GM18505 (cell line): ENCODE measurements around the gene CERS5.

Experiments used
- ATAC-seq: cut with Tn5 transposase; IDR thresholded peaks from one replicate; pipeline ENCODE4 v1.9.1; 2021; ENCODE audit not compliant: unreplicated experiment
- POLR2A ChIP-seq: IDR thresholded peaks from 4 replicates; pipeline ENCODE4 v1.6.1; 2011; ENCODE audit warnings: borderline replicate concordance; ENCODE audit not compliant: insufficient read depth, insufficient read length; ENCODE audit errors: extremely low read depth

Gene CERS5, protein sequence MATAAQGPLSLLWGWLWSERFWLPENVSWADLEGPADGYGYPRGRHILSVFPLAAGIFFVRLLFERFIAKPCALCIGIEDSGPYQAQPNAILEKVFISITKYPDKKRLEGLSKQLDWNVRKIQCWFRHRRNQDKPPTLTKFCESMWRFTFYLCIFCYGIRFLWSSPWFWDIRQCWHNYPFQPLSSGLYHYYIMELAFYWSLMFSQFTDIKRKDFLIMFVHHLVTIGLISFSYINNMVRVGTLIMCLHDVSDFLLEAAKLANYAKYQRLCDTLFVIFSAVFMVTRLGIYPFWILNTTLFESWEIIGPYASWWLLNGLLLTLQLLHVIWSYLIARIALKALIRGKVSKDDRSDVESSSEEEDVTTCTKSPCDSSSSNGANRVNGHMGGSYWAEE

DNA sequence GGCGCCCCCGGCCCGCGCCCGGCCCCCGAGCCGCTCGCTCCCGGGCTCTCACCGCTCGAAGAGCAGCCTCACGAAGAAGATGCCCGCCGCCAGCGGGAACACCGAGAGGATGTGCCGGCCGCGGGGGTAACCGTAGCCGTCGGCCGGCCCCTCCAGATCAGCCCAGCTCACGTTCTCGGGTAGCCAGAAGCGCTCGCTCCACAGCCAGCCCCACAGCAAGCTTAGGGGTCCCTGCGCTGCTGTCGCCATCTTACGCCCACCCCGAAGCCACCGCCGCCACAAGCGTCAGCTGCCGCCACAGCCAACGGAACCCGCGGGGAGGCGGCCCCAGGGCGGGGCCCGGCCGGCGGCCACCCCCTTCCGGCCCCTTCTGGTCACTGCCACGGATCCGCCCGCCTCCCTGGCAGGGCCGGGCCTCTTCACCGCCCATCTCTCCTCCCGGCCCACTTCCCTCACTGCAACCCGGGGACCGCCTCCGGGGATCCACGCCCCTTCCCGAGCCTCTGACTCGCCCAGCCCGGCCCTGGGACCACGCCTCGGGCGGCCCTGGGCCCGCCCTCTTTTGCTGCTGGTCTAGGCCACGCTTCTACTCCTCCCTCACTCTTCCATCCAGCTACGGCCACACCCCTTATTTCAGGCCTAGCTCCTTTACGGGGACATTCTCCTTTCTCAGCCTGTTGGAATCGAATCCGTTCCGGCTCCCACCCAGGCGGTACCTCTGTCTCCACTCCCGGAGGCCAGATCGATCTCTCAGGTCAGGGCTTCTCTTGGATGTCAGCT is at the start of gene CERS5:
TSS of gene CERS5 (minus strand) at position 321 of the 780 bp plus-strand sequence. CDS start at position 249, 72 bp downstream.
- TF ChIP-seq POLR2A: peak; percentile 80
- peak; percentile 95 for ATAC-seq

DNA sequence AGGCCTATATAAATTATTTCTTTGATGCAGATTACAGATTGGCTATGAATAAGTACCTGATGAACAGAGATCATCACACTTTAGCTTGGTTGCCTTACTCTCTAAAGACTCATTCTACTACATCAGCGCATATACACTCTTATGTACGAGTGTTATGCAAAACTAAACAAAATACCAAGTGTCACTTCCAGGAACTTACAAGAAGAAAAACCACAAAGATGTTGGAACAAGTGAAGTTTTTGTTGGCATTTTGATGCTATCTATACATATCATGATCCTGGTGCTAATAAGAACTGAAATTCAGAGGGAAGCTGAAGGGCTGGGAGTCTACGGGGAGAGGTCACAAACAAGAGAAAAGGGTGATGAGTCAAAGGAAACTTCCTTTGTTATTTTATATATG is 47.9 kb upstream of the CERS5 start:
- TF ChIP-seq POLR2A: no peak
- ATAC-seq: no peak

DNA sequence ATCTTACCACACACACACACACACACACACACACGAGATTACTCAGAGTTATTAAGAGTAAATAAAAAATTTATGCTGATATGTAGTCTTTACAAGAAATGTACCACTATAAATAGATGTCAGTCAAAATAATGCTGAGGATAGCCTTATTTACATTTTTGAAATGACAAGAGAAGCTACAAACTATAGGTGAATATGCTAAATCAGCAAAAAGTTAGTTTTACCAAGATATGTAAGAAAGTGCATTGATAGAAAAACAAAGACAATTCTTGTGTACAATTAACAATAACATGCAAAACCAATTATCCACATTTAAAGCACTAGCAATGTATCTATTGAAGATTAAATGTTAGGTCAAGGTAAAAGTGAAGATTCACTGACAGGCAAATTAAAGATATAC is 46.8 kb upstream of the CERS5 start:
- no peak for ATAC-seq
- no peak for TF ChIP-seq POLR2A

DNA sequence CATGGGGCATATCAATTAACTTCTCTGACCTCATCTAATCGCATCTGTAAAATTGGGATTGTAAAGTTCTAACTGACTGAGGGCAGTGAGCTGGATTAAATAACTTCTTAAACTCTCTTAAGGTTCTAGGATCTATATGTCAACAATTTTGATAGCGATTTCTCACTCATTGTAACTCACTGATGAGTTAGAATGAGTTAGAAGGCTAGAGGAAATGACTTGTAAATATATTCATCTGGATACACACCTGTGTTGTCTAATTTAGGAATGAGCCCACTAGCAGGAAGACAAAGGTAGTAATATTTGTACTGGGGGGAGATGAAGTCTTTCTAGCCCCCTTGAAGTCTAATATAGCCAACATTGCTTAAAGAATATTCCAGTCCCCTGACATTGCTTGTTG is 46.3 kb upstream of the CERS5 start:
- ATAC-seq: no peak
- TF ChIP-seq POLR2A: no peak

DNA sequence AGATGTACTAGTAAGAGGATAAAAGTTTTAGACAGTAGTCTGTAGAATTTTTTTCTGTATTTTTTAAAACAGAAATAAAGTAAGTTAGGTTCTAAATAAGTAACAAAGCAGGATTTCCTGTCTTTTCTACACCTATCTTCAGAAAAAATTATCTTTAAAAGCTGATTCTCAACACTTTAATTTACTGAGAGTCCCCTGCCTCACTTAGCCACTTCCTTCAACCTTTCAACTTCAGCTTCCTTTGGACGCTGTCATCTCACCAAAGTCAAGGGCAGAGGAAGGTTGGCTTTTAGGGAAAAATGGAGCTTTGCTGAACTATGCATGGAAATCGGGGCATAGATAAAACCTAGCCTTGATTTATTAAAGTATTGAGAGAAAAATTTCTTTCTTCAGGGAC is 44.9 kb upstream of the CERS5 start:
- TF ChIP-seq POLR2A: no peak
- ATAC-seq: no peak

DNA sequence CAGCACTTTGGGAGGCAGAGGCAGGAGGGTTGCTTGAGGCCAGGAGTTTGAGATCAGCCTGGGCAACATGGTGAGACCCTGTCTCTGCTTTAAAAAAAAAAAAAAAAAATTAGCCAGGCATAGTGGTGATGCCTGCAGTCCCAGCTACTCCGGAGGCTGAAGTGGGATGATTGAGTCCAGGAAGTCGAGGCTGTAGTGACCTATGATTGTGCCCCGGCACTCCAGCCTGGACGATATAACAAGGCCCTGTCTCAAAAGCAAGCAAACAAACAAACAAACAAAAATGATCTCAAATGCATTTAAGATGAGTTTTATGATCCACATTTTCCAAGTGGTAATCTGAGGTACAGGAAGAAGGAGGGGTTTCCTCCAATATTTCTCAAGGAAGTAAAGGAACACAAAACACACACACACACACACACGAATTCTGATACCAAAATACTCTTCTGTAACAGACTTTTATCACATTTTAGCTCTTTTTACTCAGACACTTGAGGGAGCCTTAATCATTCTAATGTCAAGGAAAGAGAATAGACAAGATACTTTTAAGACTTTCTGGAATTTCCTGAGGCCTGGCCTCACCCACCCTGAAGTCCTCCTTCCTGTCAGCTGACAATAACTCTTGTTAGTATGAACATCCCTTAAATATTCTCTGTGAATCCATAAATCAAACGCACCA is 44.4 kb upstream of the CERS5 start:
- no peak for ATAC-seq
- TF ChIP-seq POLR2A: no peak

DNA sequence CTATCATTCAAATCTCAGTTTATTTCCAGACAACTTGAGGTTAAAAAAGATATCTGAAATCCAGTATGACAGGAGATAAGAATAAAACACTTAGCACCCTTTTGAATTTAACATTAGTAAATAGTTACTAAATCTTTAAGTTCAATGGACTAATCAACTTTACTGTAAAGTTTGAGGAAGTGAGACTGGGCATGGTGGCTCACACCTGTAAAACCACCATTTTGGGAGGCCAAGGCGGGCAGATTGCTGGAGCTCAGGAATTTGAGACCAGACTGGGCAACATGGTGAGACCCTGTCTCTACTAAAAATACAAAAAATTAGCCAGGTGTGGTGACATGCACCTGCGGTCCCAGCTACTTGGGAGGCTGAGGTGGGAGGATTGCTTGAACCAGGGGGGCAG is 40.3 kb upstream of the CERS5 start:
- TF ChIP-seq POLR2A: no peak
- ATAC-seq: no peak

DNA sequence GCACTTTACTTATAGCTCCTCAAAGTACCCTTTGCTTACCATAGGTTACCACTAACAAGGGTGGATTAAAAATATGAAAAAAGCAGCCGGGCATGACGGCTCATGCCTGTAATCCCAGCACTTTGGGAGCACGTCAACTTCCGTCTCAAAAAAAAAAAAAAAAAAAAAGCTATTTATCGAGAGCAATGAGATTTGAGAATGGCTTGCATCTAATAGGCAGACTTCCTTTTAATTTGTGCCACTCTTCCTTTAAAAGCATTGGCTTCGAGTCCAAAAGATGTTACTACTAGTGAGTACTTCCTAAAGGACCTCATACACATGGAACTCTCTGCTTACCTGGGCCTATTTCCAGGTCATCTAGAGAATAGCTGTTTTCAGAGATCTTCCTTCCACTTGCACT is 38.5 kb upstream of the CERS5 start:
- TF ChIP-seq POLR2A: no peak

DNA sequence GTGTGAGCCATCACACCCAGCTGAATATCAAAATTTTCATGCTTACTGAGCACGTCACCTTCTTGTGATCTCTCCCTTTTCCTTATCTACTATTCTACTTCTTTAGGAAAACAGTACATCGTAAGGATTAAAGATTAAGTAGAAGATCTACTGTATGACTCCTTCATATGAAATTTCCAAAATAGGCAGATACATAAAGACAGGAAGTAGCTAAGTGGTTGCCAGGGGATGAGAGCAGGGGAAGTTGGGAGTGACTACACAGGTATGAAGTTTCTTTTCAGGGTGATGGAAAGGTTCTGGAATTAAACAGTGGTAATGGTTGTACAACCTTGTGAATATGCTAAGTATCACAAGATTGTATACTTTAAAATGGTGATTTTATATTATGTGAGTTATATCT is 36.5 kb upstream of the CERS5 start:
- no peak for TF ChIP-seq POLR2A
- ATAC-seq: no peak

More for the DNA sequence above, 38.5 kb upstream of the CERS5 start:
- no peak for ATAC-seq

DNA sequence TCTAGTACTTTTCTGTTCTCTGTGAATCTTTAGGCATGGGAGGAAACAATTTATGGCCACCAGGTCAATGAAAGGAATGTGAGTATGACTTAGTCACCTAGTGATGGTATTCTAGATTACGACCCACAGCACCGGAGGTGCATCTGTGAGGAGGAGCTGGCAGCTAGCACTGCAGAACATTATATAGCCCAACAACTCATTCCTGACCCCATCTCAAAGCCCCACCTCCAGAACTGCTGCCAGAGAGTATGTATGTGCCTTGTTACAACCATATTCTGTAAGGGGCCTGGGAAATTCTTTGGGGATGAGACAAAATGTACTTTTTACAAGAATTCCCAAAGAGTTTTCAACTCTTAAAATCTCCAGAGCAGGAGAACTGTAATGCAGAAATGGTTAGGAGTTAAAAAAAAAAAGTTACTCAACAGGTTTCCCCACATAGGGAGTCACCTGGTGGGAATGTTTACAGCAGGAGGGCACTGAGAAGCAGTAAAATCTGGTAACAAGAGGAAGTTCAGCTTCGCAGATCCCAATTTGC is 34.9 kb upstream of the CERS5 start:
- ATAC-seq: no peak
- TF ChIP-seq POLR2A: no peak

DNA sequence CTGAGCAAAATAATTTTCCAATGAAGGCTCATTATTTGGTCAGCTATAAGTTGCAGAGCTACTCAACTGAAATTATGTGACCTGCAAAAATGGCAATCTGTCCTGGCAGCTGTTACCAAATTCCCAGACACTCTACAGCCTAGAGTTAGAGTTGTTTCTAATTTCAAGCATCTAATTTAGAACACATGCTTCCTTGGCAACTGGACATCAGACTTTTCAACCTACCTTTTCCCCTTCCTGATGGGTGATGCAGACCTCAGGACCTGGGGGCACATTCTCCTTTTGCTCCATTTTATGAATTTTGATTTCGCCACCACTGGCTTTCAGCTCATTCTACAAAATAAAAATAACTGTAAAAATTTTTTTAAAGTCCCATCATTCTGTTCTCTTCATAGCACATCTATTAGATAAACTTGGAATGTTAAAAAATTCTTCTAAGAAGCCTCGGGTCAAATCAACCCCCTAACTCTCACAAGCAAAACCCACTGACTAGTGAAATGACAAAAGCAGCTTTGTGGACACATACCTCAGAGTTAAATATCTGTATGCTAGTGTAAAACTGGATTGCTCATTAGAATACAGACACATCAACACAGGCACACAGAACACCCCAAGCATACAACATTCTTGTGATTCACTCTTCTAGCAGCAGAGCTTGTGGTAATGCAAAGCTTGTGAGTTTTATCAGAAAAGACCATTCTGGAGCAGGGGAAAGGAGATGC is 33.5 kb upstream of the CERS5 start:
- TF ChIP-seq POLR2A: no peak
- no peak for ATAC-seq

DNA sequence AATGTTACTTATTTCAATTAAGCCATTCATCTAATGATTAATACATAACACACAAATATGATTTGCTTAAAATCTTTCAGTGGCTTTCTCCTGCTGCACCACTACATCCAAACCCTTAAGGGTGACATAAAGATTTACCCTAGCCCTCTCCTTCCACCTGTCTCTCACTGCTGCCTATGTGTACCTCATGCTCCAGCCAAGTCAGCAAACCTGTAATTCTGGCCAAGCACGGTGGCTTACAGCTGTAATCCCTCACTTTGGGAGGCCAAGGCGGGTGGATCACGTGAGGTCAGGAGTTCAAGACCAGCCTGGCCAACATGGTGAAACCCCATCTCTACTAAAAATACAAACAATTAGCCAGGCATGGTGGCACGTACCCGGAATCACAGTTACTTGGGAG is 31.7 kb upstream of the CERS5 start:
- no peak for TF ChIP-seq POLR2A
- no peak for ATAC-seq

DNA sequence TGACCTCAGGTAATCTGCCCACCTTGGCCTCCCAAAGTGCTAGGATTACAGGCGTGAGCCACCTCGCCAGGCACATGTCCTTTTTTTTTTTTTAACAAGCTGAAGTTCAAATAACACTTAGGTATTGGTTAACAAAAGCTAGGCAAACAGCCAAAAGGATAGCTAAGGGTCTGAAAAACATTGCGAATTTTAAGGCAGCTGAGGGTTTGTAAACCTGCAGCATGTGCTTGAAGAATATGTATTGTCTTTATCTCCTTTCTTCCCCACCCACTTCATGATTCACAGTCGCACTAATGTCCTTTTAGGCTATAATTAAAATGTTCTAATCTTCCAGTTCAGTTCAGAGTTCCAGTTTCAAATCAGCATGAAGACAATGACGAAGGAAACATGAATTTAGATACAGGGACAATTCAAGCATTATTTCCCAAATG is 30.1 kb upstream of the CERS5 start:
- no peak for TF ChIP-seq POLR2A
- no peak for ATAC-seq

DNA sequence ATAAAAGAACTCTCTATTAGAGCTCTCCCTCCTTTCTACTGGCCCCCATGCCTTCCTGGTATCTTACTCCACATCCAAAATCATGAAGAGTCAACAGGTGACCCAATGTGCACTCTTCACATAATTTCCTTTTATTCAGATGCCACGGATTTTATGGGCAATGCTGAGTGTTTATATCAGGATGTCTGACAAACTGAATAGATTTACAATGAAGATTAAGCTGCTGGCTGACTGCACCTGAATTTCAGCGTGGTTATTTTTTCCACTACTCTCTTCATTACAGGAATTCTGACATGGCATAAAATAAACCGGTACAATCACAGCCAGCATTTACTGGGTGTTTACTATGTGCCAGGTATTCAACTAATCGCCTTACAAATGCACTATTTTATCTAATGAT is 29.4 kb upstream of the CERS5 start:
- TF ChIP-seq POLR2A: no peak
- no peak for ATAC-seq

DNA sequence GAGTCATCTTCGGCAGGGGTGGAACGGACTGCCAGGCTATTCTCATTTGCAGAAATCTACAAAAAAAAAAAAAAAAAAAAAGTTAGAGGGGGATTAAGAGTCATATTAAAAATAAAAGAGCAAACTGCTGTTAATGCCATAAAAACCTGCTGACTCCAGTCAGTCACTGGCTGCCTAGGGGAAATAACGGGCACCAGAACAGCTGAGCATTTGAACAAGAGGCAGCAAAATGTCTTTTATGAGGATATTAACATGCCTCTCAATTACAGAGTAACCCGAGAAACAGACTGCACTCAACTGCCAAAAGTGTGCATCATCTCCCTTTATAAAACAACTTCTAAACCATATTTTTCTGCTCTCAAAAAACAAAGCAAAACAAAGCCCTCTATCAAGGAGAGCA is 28.7 kb upstream of the CERS5 start:
- no peak for TF ChIP-seq POLR2A
- no peak for ATAC-seq
